Measurements from ENCODE around the gene SUSD3.

DNA sequence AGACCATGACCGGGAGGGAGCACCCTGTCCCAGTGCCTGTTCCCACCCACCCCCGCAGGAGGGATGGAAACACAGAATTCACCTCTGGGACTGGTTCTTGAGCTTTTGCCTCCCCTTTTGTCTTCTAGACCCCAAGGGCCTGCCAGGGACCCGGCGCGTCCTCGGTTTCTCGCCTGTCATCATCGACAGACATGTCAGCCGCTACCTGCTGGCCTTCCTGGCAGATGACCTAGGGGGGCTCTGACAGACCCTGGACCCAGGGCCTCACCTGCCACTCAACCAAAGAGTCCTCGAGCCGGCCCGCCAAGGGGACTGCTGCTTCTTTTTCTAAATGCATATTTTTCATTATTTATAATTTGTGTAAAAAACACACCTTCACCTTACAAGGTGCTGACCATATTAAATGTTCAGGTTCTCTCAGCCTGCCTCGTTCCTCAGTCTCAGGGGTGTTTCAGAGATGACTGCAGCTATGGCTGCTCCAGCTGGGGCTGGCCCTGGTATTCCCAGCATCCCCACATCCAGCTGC lies 54.4 kb downstream of the SUSD3 start:
- TF ChIP-seq POLR2A (IDR thresholded peaks at IDR 0.05; ENCODE audit: low read depth, low read length), result no peak
- no peak for TF ChIP-seq CTCF (IDR thresholded peaks at IDR 0.05; ENCODE audit: extremely low read depth in 1 of 2, insufficient read depth in 1 of 2, low read depth in 1 of 2, low read length in 2 of 2)

All from endothelial cell of umbilical vein (primary cell).